ENCODE measurements around the gene LRRC63. TPM values are rescaled to one million over a fixed set of nuclear protein-coding genes. Genes with fewer than 3 reads are reported as not detected.
A peak's percentile ranks its signal among the peaks of the same experiment; 100 is the strongest.
"Not testable (repeated sequence)": the region's sequence is repeated elsewhere in the genome, so short reads cannot be mapped to it uniquely, and the experiment has no call there.

Gene LRRC63, protein sequence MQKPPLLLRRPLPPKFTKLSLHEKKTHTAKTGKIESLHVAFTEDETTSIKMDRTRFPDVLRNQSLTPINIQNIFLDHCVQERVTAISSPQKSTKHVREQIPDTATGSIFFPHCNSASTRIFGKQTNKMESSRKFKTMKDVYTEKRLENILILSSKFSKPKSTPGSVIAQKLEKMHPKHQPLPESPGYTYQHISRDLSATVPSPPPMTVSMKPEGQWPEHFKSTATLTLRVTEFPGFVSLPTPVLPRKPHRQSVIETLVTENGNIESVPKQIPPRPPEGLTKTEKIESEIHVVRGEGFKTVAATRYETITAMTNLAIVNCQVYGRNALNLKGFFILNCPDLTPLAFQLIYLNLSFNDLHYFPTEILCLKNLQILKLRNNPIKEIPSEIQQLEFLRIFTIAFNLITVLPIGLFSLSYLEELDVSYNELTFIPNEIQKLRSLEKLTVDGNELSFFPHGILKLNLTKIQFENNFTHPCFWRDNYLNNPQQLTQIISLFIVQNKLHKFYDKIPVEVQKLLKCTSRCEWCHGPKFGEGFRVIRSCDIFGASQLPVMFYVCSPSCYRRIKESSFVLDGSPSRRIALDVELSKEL
- 0.69 TPM for total RNA-seq

DNA sequence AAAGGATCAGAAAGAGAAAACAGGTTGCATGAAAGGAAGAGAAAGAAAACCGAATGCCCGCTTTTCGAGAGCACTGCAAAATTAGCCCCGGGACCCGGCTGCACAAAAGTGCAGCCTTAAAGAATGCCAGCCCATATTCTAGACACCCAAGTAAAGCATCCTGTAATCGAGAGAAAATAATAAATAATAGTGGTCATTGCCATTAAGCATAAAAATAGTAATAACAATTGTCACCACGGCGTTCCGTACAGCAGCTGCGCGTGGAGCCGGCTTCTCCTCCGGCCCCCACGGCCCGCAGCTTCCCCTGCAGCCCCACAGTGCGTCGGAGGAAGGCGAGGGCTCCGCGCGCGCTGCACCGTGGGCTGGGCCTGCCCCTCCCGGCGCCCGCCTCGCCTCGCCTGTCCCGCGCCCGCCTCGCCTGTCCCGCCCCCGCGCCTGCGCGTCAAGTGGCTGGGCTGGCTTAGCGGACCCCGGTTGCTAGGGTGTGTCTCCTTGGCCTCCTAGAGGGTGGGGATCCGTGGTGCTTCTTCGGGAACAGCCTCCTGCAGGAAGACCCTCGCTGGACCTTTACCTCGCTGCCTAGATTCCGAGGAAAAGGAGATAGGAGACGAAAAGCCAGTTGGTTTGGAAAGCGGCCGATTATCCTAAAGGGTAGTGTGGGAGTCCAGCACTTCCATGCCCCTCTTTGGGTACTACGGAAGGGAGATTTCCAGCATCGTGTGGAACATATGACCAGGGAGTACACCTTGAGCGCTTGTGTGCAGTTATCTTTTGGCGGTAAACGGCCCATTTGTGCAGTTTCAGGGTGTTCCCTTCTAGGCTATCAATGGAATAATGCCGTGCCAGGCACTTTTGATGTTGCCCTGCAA, at the start of gene LRRC63:
LRRC63 (plus strand) TSS at position 446 of the 869 bp plus-strand sequence. CDS start 1,107 bp downstream, outside the sequence.
- DNase-seq (ENCODE audit: low spot score) = peak; percentile 81

DNA sequence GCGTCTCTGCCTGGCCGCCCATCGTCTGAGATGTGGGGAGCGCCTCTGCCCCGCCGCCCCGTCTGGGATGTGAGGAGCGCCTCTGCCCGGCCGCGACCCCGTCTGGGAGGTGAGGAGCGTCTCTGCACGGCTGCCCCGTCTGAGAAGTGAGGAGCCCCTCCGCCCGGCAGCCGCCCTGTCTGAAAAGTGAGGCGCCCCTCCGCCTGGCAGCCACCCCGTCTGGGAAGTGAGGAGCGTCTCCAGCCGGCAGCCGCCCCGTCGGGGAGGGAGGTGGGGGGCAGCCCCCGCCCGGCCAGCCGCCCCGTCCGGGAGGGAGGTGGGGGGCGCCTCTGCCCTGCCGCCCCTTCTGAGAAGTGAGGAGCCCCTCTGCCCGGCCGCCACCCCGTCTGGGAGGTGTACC, 49.0 kb upstream of the LRRC63 start:
- not testable (repeated sequence) for DNase-seq (ENCODE audit: low spot score)

DNA sequence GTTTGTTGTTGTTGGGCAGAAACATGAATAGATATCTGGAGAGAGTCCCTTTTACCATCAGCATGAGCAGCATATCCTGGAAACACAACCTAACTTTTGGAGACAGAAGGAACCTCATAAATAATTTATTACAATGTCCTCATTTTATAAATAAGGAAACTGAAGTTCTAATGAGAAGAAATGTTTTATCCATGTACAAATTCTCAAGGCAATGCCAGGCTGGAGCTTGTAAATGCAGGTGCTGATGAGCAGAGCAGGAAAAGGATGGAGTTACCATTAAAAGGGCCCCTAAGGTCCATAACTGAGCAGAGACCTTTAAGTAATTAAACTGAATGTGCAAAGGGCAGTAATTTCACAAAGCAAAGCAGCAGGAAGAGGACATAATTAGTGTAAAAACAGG, 47.1 kb upstream of the LRRC63 start:
- DNase-seq (ENCODE audit: low spot score) = no peak

DNA sequence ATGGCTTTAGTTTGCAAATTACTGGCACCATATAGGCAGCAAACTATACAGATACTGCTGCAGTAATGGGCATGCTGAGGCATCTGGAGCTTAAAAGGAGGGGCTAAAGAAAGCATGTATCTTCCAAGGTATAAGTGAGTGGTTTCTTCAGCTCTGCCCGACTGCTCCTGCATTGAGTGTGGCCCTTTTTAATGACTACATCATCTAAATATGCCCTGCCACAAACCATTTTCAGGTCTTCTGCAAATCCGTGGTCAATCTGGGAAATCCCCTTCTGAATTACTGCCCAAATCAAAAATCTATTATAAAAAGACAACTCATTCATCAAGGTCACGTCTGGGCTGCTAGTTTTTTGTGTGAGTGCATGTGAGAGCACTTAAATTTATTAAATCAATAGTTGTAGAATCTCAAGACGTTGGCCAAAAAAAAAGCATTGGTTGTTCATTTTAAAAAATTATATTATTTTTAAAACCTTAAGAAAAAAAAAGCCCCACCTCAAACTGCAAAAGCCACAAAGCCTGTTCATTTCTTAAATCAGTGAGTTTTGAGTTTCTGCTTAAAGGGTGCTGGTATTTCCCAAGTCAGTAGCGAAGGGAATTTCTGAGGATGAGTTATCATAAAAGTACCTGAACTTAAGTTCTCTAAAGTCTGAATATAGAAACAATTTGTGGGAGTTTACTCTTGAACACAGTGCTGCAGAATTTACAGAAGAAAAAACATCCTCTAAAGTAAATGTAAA, 46.1 kb upstream of the LRRC63 start:
- no peak for DNase-seq (ENCODE audit: low spot score)

DNA sequence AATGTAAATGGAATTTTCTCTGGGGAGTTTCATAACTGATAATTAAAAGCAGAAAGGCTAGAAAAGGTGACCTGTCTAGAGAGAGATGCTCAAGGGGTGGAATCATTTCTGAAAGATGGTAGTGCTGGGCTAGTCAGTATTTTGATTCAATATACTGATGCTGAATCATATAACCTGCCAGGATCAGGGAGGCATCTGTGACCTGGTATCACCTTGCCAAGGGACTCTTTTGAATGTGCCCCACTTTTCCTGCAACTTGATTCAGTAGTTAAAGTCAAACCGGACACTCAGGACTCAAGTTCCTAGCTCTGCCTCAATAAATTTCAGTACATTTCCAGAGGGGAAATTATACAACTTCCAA, 45.5 kb upstream of the LRRC63 start:
- no peak for DNase-seq (ENCODE audit: low spot score)

DNA sequence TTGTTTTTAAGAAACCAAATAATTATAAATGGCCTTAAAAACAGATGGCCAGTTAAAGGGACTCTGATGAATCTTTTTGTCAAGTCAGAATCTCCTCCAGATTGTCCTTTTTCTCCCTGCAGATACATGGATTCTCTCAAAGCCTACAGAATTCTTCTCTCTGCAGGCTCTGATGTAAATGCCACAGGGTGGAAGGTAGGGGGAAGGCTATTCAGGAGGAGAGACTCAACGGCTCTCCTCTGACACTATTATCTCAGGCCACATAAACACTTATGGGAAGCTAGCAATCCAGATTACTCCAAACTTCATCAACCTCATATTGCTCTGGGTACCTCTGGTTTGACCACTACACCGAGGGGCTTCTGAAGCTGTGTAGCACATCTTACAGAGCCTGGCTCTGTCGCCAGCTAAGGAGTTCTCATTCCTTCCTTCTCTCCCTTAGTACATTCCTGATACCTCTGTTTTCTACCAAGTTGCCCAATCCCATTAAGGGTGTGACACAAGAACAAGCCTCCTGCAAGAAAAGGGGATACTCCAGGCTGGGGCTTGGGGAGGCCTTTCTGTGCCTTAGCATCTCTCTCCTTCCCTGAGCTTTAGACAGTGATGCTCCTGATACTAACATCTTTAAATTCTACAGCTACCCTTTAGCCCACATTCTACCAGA, 44.6 kb upstream of the LRRC63 start:
- DNase-seq (ENCODE audit: low spot score) = no peak

DNA sequence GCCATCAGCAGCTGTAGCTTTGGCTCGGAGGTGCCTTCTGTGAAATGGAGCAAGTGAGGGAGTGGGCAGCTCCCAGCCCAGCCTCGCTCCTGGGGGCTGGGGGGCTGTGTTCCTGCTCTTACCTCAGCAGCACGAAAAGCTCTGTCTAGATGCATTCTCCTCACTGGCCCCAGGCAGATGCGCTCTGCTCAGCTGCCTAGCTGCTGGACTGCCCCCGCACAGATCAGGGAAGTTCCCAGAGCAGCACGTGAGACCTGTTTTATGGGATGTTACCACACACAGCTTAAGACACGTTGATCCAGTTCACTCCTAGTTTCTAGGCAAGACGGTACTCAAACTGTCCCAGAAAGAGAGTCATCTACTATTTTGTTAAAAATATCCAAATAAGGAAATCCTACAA, 43.4 kb upstream of the LRRC63 start:
- DNase-seq (ENCODE audit: low spot score) = no peak

DNA sequence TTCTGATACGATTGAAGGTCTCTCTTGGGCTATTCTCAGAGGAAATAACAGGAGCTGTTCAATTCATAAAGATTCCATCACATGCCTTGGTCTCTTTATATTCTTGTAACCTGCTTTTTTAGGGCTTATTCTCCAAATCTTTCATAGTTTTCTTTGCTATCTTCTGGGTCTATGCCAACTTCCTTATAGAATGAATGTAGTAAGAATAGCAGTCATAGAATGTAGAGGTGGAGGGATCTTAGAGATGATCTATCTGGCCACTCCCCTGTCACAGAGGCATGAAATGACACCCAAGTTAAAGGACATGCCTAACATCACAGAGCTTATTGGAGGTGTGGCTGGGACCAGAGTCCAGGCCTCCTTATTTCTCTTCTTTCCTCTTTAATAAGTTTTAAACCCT, 42.9 kb upstream of the LRRC63 start:
- DNase-seq (ENCODE audit: low spot score) = no peak

DNA sequence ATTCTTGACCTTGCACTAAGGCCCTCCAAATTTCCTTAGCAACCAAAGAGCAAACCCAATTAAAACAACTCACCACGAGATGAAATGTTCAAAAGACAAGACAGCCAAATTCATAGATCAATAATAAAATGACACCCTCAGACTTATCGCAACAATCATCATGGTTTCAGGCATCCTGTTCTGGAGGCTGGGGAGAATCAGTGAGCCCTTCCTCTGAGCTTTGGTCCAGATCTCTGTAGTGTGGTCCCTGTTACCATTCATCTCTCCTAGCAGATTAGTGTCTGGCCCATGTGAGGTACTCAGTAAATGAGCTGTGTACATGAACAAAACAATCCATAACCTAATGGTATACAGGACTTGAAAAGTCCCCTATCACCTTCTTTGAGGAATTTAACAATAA, 42.0 kb upstream of the LRRC63 start:
- DNase-seq (ENCODE audit: low spot score) = no peak

DNA sequence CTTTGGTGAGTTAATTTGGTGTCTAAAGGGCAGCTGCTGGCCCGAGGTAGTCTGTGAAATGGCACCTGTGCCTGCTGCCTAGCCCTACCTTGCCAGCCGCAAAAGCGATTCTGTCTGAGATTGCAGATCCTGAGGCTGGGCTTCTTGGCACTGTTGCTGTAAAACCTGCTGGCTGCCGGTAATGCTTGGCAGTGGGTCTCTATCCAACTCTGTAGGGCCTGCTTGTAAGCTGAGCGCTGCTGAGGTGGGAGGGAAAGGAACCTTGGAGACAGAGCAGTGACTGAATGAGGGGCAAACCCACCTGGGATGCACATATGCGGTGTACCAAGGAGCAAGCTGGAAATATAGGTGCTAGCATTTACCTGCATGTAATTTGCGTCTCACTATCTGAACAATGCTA, 41.5 kb upstream of the LRRC63 start:
- DNase-seq (ENCODE audit: low spot score) = no peak

DNA sequence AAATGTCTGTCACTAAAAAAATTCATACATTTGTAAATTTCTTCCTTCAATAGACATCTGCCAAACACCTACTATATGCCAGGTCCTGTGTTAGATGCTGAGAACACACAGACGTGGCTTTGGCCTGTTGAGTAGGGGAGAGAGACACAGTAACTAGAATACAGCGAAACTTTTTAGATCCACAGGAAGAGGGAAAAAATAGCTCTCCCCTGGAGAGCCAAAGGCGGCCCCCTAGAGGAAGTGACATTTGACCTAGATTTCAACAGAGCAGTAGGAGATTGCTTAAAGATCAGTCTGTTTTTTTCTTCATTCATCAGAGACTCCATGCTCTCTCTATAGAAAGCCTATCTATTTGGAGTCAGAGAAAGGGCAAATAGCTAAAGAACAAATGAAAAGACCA, 41.0 kb upstream of the LRRC63 start:
- no peak for DNase-seq (ENCODE audit: low spot score)

DNA sequence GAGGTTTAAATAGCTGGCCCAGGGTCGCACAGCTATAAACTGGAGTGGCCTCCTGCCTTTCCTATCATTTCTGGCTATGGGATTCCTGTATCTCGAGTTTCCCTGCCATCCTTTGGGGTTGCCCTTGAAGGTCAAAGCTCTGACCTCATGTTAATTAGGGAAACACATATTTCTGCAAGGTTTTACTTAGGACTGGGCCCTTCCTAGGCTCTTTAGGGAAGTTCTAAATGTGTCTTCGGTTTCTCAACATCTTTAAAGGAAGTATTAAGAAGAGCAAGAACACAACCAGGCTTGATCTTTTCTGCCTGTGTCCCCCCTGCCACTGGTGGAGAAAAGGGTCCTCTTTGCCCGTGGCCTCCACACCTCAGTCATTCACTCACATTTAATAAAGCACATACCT, 40.5 kb upstream of the LRRC63 start:
- DNase-seq (ENCODE audit: low spot score) = no peak

DNA sequence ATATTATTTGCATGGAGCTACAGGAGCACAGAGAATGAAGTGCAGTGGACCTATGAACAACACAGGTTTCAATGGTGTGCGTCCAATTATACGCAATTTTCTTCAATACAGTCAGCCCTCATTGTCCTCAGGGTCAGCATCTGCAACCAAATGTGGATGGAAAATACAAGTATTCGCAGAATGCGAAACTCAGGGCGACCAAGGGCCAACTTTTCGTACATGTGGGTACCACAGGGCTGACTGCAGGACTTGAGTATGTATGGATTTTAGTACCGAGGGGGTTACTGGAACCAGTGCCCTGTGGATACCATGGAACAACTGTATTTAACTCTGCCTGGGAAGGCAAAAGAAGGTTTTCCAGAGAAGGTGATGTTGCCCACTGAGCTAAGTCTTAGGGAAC, 40.0 kb upstream of the LRRC63 start:
- DNase-seq (ENCODE audit: low spot score) = no peak

DNA sequence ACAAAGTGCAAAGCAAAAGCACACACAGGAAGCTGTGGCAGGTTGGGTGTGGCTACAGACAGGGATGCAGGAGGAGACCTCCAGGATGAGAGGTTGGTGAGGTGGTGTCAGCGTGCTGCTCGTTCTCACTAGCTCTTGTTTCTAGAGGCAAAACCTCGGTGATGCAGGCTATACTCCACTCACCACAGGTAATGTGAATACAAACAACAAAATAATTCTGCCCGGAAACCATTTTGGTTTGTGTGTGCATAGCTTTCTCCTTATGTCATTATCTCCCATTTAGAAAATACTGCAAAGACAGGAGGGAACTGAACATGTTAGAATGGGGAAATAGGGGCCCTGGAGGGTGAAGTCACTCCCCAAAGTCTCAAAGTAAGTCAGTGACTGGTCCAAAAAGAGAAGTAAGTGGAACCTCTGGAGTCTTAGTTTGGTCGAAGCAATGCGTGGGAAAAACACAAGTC, 39.2 kb upstream of the LRRC63 start:
- DNase-seq (ENCODE audit: low spot score) = no peak

DNA sequence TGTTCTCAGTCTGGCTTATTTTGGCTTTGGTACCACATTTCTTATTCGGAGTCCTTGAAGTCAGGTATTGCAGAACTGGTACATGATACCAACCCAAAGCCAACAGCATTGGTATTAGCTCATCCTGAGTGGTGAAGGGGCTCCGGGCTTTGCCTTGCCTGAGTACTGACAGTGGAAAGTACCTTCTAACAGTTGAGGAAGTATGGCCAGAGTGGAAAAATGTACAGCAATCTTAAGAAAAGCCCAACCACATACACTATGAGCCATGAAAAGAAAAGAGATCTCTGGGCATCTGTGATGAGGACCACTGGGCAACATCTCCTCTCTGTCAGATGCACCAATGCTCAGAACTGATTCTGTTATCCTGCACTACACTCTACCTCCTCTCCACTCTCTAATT, 38.1 kb upstream of the LRRC63 start:
- DNase-seq (ENCODE audit: low spot score) = no peak

DNA sequence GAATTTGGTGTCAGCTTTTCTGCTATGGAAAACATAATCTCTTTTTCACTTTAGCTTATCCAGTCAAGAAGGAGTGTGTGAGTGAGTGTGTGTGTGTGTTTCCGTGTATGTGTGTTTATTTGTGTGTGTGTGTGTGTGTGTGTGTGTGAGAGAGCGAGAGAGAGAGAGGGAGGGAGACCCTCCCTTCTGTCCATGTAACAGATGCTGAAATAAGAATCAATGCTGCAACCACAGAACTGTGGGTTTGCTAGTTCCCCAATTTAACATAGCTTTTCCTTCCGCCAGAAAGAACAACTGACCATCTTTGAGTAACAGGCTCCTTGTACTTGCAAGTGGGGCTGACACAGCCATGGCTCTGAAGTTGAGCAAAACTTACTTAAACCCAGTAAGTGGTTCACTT, 35.0 kb upstream of the LRRC63 start:
- peak; percentile 31 for DNase-seq (ENCODE audit: low spot score)

DNA sequence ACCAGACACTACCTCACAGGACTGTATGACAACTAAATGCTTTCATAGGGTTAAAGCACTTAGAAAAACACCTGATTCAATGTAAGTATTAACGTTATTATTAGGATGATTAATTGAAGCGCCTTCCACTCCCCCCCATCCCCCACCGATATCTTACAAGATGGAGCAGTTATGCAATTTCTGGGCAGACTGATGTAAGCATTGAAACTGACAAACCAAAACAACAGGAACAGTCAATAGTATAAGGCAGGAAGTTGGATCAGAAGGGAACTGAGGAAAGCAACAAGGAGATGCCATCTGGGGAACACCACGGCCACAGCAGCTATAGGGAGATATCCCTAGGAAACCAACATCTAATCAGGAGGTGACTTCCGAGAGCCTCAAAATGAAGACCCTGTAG, 33.6 kb upstream of the LRRC63 start:
- DNase-seq (ENCODE audit: low spot score) = no peak

DNA sequence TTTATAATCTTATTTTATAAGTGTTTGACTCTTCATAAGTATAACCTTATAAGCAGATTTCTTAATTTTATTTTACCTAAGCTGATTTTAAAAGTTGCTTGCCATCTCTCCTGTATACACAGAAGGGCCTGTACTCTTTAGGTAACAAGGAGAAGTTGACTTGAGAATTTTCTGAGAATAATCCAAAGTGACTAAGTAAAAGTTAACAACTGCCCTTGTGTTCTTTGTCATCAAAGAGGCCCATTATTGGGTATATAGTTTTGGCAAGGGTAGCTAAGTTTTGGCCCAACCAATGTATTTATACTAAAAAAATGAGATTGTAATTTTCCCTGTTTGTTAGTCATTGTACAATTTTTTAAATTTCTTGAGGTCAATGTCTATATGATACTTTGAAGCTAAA, 32.9 kb upstream of the LRRC63 start:
- DNase-seq (ENCODE audit: low spot score) = no peak

DNA sequence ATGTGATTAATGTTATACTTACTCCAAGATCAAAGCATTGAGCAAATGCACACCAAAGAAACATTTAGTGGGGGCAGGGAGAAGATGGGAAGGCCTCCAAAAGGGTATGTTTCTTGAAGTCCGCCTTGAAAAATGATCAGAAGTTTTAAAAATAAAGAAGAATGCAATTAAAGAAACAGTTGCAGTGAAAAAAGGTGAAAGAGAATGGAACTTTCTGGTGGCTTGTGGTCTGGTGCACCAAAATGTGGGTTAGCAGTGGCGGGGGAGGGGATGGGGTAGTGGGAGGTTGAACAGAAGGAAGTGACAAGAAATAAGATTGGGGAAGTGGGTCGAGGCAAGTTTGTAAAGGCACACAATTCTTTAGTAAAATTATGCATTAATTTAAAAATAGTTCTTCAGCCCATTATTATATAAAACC, 32.2 kb upstream of the LRRC63 start:
- DNase-seq (ENCODE audit: low spot score) = peak; percentile 54

DNA sequence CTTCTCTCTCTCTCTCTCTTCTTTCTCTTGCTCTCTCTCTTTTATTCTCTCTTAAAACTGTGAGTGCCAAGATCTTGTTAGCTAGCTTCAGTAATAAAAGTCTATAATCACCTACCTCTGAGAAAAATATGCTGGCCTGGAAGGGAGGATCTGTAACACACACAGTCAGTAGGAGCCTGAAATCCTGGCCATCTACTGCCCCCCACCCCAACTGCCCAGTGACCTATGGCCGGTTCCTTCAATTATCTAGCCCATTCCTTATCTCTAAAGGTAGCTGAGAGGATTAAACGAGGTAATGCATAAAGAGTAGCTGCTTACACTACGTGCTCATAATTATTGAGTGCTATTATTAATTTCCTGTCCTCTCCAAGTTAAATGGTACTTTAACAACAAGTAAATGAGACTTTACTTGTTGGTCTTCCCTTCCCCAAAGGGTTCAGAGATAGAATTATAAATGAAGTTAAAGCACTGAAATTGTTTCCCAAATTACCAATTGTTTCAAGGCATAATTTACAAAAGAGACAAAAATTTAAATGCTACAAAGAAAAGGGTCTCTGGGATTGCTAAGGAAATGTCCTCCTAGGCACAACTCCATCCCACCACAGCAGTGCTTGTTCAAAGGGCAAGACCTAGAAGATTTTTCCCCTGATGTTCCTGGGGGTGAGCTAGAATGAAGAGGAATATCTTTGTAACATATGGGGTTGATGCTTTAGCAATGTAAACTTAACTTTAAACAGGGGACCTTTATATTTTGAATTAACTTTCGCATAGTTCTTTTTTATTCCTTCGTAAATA, 31.6 kb upstream of the LRRC63 start:
- no peak for DNase-seq (ENCODE audit: low spot score)
